Endothelial cell of umbilical vein (primary cell): ENCODE results near the gene CD37.

Experiments used
- EZH2 ChIP-seq: IDR thresholded peaks from 2 replicates; pipeline ENCODE4 v1.6.1; 2012; ENCODE audit warnings: borderline replicate concordance, low read depth, mild to moderate bottlenecking, moderate library complexity, low read length, inconsistent platforms; ENCODE audit not compliant: severe bottlenecking
- MYC ChIP-seq: IDR thresholded peaks from one replicate; pipeline ENCODE4 v1.6.1; 2011; ENCODE audit warnings: mild to moderate bottlenecking, low read depth, low read length
- POLR2A ChIP-seq: IDR thresholded peaks from 2 replicates; pipeline ENCODE4 v1.6.1; 2012; ENCODE audit warnings: low read depth, mild to moderate bottlenecking, control low read depth, low read length
- POLR2AphosphoS5 ChIP-seq: IDR thresholded peaks from 2 replicates; pipeline ENCODE4 v1.6.1; 2012; ENCODE audit warnings: low read depth, mild to moderate bottlenecking, control low read depth, low read length, moderate library complexity; ENCODE audit not compliant: insufficient read depth
- TF ChIP-seq, protein P1 (sequence below), 2 donors: IDR thresholded peaks; 1 replicate in 1 of 2; 2 replicates in 1 of 2; pipeline ENCODE4 v1.5.1; 2011; ENCODE audit warnings: low read length in 2 of 2, mild to moderate bottlenecking in 2 of 2, moderate library complexity in 2 of 2, control low read depth in 1 of 2, inconsistent platforms in 1 of 2, low read depth in 1 of 2; ENCODE audit not compliant: insufficient read depth in 1 of 2; ENCODE audit errors: extremely low read depth in 1 of 2

GRCh38 chr19:49389406-49389805 lies 54.2 kb downstream of the CD37 start:
- TF ChIP-seq EZH2 (no peak), POLR2A (no peak), MYC (no peak), POLR2AphosphoS5 (no peak)
- TF ChIP-seq, protein P1, sequence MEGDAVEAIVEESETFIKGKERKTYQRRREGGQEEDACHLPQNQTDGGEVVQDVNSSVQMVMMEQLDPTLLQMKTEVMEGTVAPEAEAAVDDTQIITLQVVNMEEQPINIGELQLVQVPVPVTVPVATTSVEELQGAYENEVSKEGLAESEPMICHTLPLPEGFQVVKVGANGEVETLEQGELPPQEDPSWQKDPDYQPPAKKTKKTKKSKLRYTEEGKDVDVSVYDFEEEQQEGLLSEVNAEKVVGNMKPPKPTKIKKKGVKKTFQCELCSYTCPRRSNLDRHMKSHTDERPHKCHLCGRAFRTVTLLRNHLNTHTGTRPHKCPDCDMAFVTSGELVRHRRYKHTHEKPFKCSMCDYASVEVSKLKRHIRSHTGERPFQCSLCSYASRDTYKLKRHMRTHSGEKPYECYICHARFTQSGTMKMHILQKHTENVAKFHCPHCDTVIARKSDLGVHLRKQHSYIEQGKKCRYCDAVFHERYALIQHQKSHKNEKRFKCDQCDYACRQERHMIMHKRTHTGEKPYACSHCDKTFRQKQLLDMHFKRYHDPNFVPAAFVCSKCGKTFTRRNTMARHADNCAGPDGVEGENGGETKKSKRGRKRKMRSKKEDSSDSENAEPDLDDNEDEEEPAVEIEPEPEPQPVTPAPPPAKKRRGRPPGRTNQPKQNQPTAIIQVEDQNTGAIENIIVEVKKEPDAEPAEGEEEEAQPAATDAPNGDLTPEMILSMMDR (IDR thresholded peaks at IDR 0.05; ENCODE audit: extremely low read depth in 1 of 2, insufficient read depth in 1 of 2, low read depth in 1 of 2, low read length in 2 of 2) = no peak
